HCT116 (cell line): Measurements from ENCODE around the gene PLD4. TPM values are rescaled to one million over a fixed set of nuclear protein-coding genes. Genes with fewer than 3 reads are reported as not detected.
"Not testable (repeated sequence)": the region's sequence is repeated elsewhere in the genome, so short reads cannot be mapped to it uniquely, and the experiment has no call there.

Experiments used
- ATAC-seq: fragments of 200-7000 bp; cut with Tn5 transposase; 2 replicates; pipeline ENCODE4 v1.9.1; 2020; ENCODE audit warnings: mild to moderate bottlenecking, moderate library complexity
- BruUV-seq: library from RNA; stranded (reverse); fragments of 400-500 nt; replicated peaks from 2 replicates; lab custom pipeline; 2021; lab: Mats Ljungman, UMichigan
- CTCF ChIA-PET: fragments of 300-600 bp; sonication (Branson Sonifier 250); formaldehyde crosslinking; loops from one replicate; lab custom pipeline; 2021; ENCODE audit warnings: antibody characterized with exemption; lab: Charles Lee
- POLR2A ChIA-PET: fragments of 300-600, 350-600 bp; sonication (Branson Sonifier 250); formaldehyde crosslinking; loops from one replicate; lab custom pipeline; 2021; ENCODE audit warnings: antibody characterized with exemption; lab: Charles Lee
- RAD21 ChIA-PET, 2 experiments: fragments of 300-600 bp; sonication (Branson Sonifier 250); formaldehyde crosslinking; loops; one replicate each; lab custom pipeline; 2023; ENCODE audit warnings: low total read pairs in 2 of 2; ENCODE audit not compliant: uncharacterized antibody in 2 of 2, unreplicated experiment in 2 of 2, low non-redundant PET in 1 of 2; lab: Charles Lee
- DNase-seq: peaks from one replicate; pipeline ENCODE4 v3.0.0-alpha.2; 2010; ENCODE audit warnings: low read depth, low spot score
- H2AFZ ChIP-seq: fragments of 200-600 bp; shearing (Covaris generic), sonication (generic); 2 replicates; pipeline ENCODE4 v1.6.1; 2017; ENCODE audit warnings: low read depth, mixed run types, mixed read lengths, antibody characterized with exemption, low read length; ENCODE audit not compliant: poor library complexity, severe bottlenecking
- H3K27ac ChIP-seq: 2 replicates; pipeline ENCODE4 v1.5.1; 2012; ENCODE audit warnings: low read depth, low read length
- H3K27me3 ChIP-seq: fragments of 200-600 bp; sonication (generic); 2 replicates; pipeline ENCODE4 v1.6.1; 2016; ENCODE audit warnings: mixed run types, low read length, mixed read lengths; ENCODE audit not compliant: insufficient read depth
- H3K36me3 ChIP-seq, 2 experiments: fragments of 200-500 bp in 1 of 2; fragments of 200-600 bp in 1 of 2; sonication (Bioruptor generic) in 1 of 2; sonication (generic) in 1 of 2; 2 replicates each; pipeline versions ENCODE4 v1.5.1 to v1.6.1; 2014 to 2016; ENCODE audit warnings: low read length in 2 of 2, inconsistent platforms in 1 of 2, mixed read lengths in 1 of 2, mixed run types in 1 of 2; ENCODE audit not compliant: insufficient read depth in 2 of 2, control insufficient read depth in 1 of 2
- H3K4me1 ChIP-seq, 2 experiments: fragments of 200-600 bp in 1 of 2; sonication (generic) in 1 of 2; 2 replicates each; pipeline versions ENCODE4 v1.5.1 to v1.6.1; 2012 to 2017; ENCODE audit warnings: low read length in 2 of 2, inconsistent platforms in 1 of 2, mild to moderate bottlenecking in 1 of 2, mixed read lengths in 1 of 2, mixed run types in 1 of 2, moderate library complexity in 1 of 2; ENCODE audit not compliant: insufficient read depth in 2 of 2, control insufficient read depth in 1 of 2
- H3K4me2 ChIP-seq: fragments of 200-600 bp; sonication (generic); 2 replicates; pipeline ENCODE4 v1.6.1; 2017; ENCODE audit warnings: mixed run types, low read length, mixed read lengths
- H3K4me3 ChIP-seq, 2 experiments: fragments of 200-600 bp in 1 of 2; sonication (generic) in 1 of 2; replicated peaks in 1 of 2; 2 replicates each; pipeline ENCODE4 v1.5.1; 2011 to 2016; ENCODE audit warnings: low read length in 2 of 2, control low read depth in 1 of 2, low read depth in 1 of 2, mild to moderate bottlenecking in 1 of 2, mixed read lengths in 1 of 2, mixed run types in 1 of 2
- H3K79me2 ChIP-seq: fragments of 200-600 bp; sonication (generic); 2 replicates; pipeline ENCODE4 v1.6.1; 2017; ENCODE audit warnings: mild to moderate bottlenecking, mixed run types, low read length, moderate library complexity, mixed read lengths; ENCODE audit not compliant: insufficient read depth
- H3K9ac ChIP-seq: fragments of 200-600 bp; sonication (generic); 2 replicates; pipeline ENCODE4 v1.6.1; 2016; ENCODE audit warnings: low read length, mixed read lengths
- H3K9me2 ChIP-seq: fragments of 200-600 bp; sonication (generic), shearing (Covaris generic); 2 replicates; pipeline ENCODE4 v1.6.1; 2017; ENCODE audit warnings: mixed run types, mild to moderate bottlenecking, moderate library complexity; ENCODE audit not compliant: insufficient read depth
- H3K9me3 ChIP-seq, 2 experiments: fragments of 200-500 bp in 1 of 2; fragments of 200-600 bp in 1 of 2; sonication (Bioruptor generic) in 1 of 2; sonication (generic) in 1 of 2; 2 replicates each; pipeline ENCODE4 v1.6.1; 2014 to 2017; ENCODE audit warnings: low read length in 2 of 2, mixed read lengths in 2 of 2, inconsistent platforms in 1 of 2, low read depth in 1 of 2, mild to moderate bottlenecking in 1 of 2, mixed run types in 1 of 2, moderate library complexity in 1 of 2; ENCODE audit not compliant: control insufficient read depth in 1 of 2, insufficient read depth in 1 of 2
- H4K20me1 ChIP-seq: fragments of 200-600 bp; sonication (generic), shearing (Covaris generic); 2 replicates; pipeline ENCODE4 v1.6.1; 2017; ENCODE audit warnings: mixed run types, mild to moderate bottlenecking, moderate library complexity; ENCODE audit not compliant: insufficient read depth
- CTCF ChIP-seq, 3 experiments: fragments of 200-600 bp in 1 of 3; sonication (generic) in 1 of 3; IDR thresholded peaks in 2 of 3; conservative IDR thresholded peaks in 1 of 3; 2 replicates each; pipeline ENCODE4 v1.5.1; 2012 to 2017; ENCODE audit warnings: low read depth in 2 of 3, low read length in 2 of 3, antibody characterized with exemption in 1 of 3, borderline replicate concordance in 1 of 3, control low read depth in 1 of 3, mild to moderate bottlenecking in 1 of 3, mixed read lengths in 1 of 3, mixed run types in 1 of 3, moderate library complexity in 1 of 3; ENCODE audit not compliant: insufficient read depth in 1 of 3
- ELF1 ChIP-seq: IDR thresholded peaks from 2 replicates; pipeline ENCODE4 v1.6.1; 2012; ENCODE audit warnings: low read depth, borderline replicate concordance
- FOSL1 ChIP-seq: IDR thresholded peaks from 2 replicates; pipeline ENCODE4 v1.6.1; 2012; ENCODE audit warnings: low read depth
- POLR2AphosphoS5 ChIP-seq: IDR thresholded peaks from 2 replicates; pipeline ENCODE4 v1.6.1; 2011; ENCODE audit warnings: mild to moderate bottlenecking, low read depth, low read length, moderate library complexity
- RAD21 ChIP-seq: IDR thresholded peaks from 2 replicates; pipeline ENCODE4 v1.6.1; 2012; ENCODE audit warnings: low read depth, mild to moderate bottlenecking
- REST ChIP-seq: IDR thresholded peaks from 2 replicates; pipeline ENCODE4 v1.6.1; 2012; ENCODE audit warnings: low read depth
- YY1 ChIP-seq: IDR thresholded peaks from 2 replicates; pipeline ENCODE4 v1.6.1; 2011; ENCODE audit warnings: low read length, low read depth, moderate library complexity, mild to moderate bottlenecking; ENCODE audit not compliant: insufficient replicate concordance; ENCODE audit errors: extremely low read depth
- ZBTB33 ChIP-seq: IDR thresholded peaks from 2 replicates; pipeline ENCODE4 v1.6.1; 2011; ENCODE audit warnings: mild to moderate bottlenecking, low read length, moderate library complexity; ENCODE audit not compliant: insufficient replicate concordance; ENCODE audit errors: extremely low read depth
- ZFX ChIP-seq: fragments of 450-650 bp; IDR thresholded peaks from 2 replicates; pipeline ENCODE4 v1.6.1; 2017
- intact Hi-C: fragments of 100-400 bp; cut with micrococcal nuclease; formaldehyde crosslinking; loops from 2 replicates; pipeline ENCODE4 v1.10.0; 2022
- total RNA-seq: library from RNA; stranded (reverse); gene quantifications from one replicate; pipeline ENCODE4 v1.2.1, GENCODE V29; 2021; ENCODE audit not compliant: unreplicated experiment

Gene PLD4
- total RNA-seq, 1 experiment from 2014 or later, result 0.12 TPM

- H3K9ac ChIP-seq, BruUV-seq, H3K27ac ChIP-seq, RAD21 ChIA-PET, POLR2A ChIA-PET, H3K4me2 ChIP-seq, H3K79me2 ChIP-seq, H3K9me2 ChIP-seq, H3K9me3 ChIP-seq, H2AFZ ChIP-seq, H4K20me1 ChIP-seq, DNase-seq, H3K27me3 ChIP-seq, H3K4me3 ChIP-seq, ATAC-seq, intact Hi-C loops, CTCF ChIA-PET: not testable (repeated sequence)
- H3K36me3 ChIP-seq, result peaks cover 6 to 28% of the 10 kb centered on the region in 2 experiments; a peak in 2 of 4 replicates
- H3K4me1 ChIP-seq, result peaks cover 12% of the 10 kb centered on the region in 2 experiments
Measured at GRCh38 chr14:104884381-104884780, 40.3 kb upstream of the PLD4 start.

GRCh38 chr14:104885031-104885972 is 39.4 kb upstream of the PLD4 start:
- Histone ChIP-seq H3K9me2 (no peaks in the 10 kb centered on the region), H3K27me3 (no peaks in the 10 kb centered on the region), H3K4me1 (peaks cover 12% of the 10 kb centered on the region in 2 experiments), H3K9me3 (no peaks in the 10 kb centered on the region), H3K4me3 (no peak overlapping the region), H3K4me2 (no peak overlapping the region), H3K36me3 (peaks cover 6 to 28% of the 10 kb centered on the region in 2 experiments; a peak in 2 of 4 replicates), H3K27ac (no peak overlapping the region), H2AFZ (no peak overlapping the region), H3K79me2 (no peaks in the 10 kb centered on the region), H4K20me1 (no peaks in the 10 kb centered on the region), H3K9ac (no peak overlapping the region)
- ATAC-seq, result no peak
- BruUV-seq, result no TSS peak
- no peak for DNase-seq
- ChIA-PET POLR2A (no interaction called here), RAD21 (no interaction called here), CTCF (no interaction called here)
- intact Hi-C loops, result no loop called here
- TF ChIP-seq YY1 (no peak), RAD21 (no peak), FOSL1 (no peak), ZFX (no peak), CTCF (IDR thresholded peaks at IDR 0.05 in 2 of 3, conservative IDR thresholded peaks at IDR 0.05 in 1 of 3; ENCODE audit: borderline replicate concordance in 1 of 3, insufficient read depth in 1 of 3, low read depth in 2 of 3, low read length in 2 of 3) (no peak), POLR2AphosphoS5 (no peak), ELF1 (no peak), REST (no peak), ZBTB33 (no peak)
